ENCODE measurements around the gene TUBD1. TPM values are rescaled to one million over a fixed set of nuclear protein-coding genes. Genes with fewer than 3 reads are reported as not detected.

TUBD1 gene
- total and polyA plus RNA-seq, 2 of the 13 experiments (the other 11 are each of a cell fraction or from before 2014, with no cell fraction given) = 18.2 to 25.9 TPM

DNA sequence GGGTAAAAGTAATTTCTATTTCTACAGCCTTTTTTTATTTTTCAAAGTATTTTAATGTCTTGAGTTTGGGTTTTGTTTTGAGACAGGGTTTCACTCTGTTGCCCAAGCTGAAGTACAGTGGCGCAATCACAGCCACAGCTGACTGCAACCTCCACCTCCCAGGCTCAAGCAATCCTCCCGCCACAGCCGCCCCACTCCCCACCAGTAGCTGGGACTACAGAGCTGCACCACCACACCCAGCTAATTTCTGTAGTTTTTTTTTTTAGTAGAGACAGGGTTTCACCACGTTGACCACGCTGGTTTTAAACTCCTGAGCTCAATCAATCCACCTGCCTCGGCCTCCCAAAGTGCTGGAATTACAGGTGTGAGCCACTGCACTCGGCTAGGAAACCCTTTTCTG is 44.0 kb downstream of the TUBD1 start (continued):
- TF ChIP-seq, protein P1, sequence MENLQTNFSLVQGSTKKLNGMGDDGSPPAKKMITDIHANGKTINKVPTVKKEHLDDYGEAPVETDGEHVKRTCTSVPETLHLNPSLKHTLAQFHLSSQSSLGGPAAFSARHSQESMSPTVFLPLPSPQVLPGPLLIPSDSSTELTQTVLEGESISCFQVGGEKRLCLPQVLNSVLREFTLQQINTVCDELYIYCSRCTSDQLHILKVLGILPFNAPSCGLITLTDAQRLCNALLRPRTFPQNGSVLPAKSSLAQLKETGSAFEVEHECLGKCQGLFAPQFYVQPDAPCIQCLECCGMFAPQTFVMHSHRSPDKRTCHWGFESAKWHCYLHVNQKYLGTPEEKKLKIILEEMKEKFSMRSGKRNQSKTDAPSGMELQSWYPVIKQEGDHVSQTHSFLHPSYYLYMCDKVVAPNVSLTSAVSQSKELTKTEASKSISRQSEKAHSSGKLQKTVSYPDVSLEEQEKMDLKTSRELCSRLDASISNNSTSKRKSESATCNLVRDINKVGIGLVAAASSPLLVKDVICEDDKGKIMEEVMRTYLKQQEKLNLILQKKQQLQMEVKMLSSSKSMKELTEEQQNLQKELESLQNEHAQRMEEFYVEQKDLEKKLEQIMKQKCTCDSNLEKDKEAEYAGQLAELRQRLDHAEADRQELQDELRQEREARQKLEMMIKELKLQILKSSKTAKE (CRISPR knock-in tag; IDR thresholded peaks at IDR 0.05; ENCODE audit: borderline replicate concordance) = no peak
- TF ChIP-seq HMG20A (CRISPR knock-in tag; IDR thresholded peaks at IDR 0.05; ENCODE audit: borderline replicate concordance) = peak; percentile 55; the same call in 1 of the 2 replicates
- no peak for TF ChIP-seq CBX5 (CRISPR knock-in tag; IDR thresholded peaks at IDR 0.05; ENCODE audit: borderline replicate concordance)
- TF ChIP-seq FOSL1 (CRISPR knock-in tag; IDR thresholded peaks at IDR 0.05; ENCODE audit: borderline replicate concordance) = no peak
- TF ChIP-seq ZNF44 (CRISPR knock-in tag; IDR thresholded peaks at IDR 0.05) = no peak
- peak; percentile 73 for TF ChIP-seq FOSL2 (CRISPR knock-in tag; IDR thresholded peaks at IDR 0.05)
- TF ChIP-seq ZNF281 (CRISPR knock-in tag; IDR thresholded peaks at IDR 0.05; ENCODE audit: borderline replicate concordance) = peak; percentile 69; the same call in 1 of the 2 replicates
- peak; percentile 16; the same call in 1 of the 2 replicates for TF ChIP-seq ZNF556 (CRISPR knock-in tag; IDR thresholded peaks at IDR 0.05; ENCODE audit: borderline replicate concordance)
- no peak for TF ChIP-seq ZBTB20 (CRISPR knock-in tag; IDR thresholded peaks at IDR 0.05; ENCODE audit: borderline replicate concordance, low read depth)
- TF ChIP-seq ZBTB8A (CRISPR knock-in tag; IDR thresholded peaks at IDR 0.05; ENCODE audit: borderline replicate concordance, low read depth) = no peak
- TF ChIP-seq ESRRA (CRISPR knock-in tag; IDR thresholded peaks at IDR 0.05; ENCODE audit: low read depth) = no peak
- TF ChIP-seq NCOA2 (CRISPR knock-in tag; IDR thresholded peaks at IDR 0.05) = peak; percentile 50; the same call in 1 of the 2 replicates
- peak; percentile 64; the same call in 1 of the 2 replicates for TF ChIP-seq HBP1 (CRISPR knock-in tag; IDR thresholded peaks at IDR 0.05; ENCODE audit: low read depth)
- no peak for TF ChIP-seq SAFB2 (CRISPR knock-in tag; IDR thresholded peaks at IDR 0.05; ENCODE audit: borderline replicate concordance, low read depth)
- no peak for TF ChIP-seq ZHX2 (IDR thresholded peaks at IDR 0.05; ENCODE audit: low read depth)
- no peak for TF ChIP-seq ZHX2 (CRISPR knock-in tag; IDR thresholded peaks at IDR 0.05; ENCODE audit: borderline replicate concordance)
- no peak for TF ChIP-seq FOXM1 (CRISPR knock-in tag; IDR thresholded peaks at IDR 0.05)
